GM23338 (cell line): ENCODE measurements around the gene NET1. TPM values are rescaled to one million over a fixed set of nuclear protein-coding genes. Genes with fewer than 3 reads are reported as not detected.
A peak's percentile ranks its signal among the peaks of the same experiment; 100 is the strongest.

Experiments used
- ATAC-seq: fragments of 200-7000 bp; cut with Tn5 transposase; 3 replicates; pipeline ENCODE4 v1.9.1; 2020
- DNase-seq: peaks from one replicate; pipeline ENCODE4 v3.0.0-alpha.2; 2015; ENCODE audit warnings: low spot score
- H2AFZ ChIP-seq: fragments of 200-600 bp; sonication (generic); 2 replicates; pipeline ENCODE4 v1.8.0; 2016; ENCODE audit warnings: antibody characterized with exemption, mild to moderate bottlenecking, moderate library complexity
- H3F3A ChIP-seq: fragments of 200-600 bp; sonication (generic); replicated peaks from 2 replicates; pipeline ENCODE4 v1.8.0; 2017; ENCODE audit warnings: antibody characterized with exemption, mixed run types, low read depth
- H3K27ac ChIP-seq: fragments of 200-600 bp; sonication (generic); 2 replicates; pipeline ENCODE4 v1.6.1; 2016; ENCODE audit warnings: low read depth
- H3K27me3 ChIP-seq: fragments of 200-600 bp; sonication (generic); 2 replicates; pipeline ENCODE4 v1.8.0; 2016; ENCODE audit warnings: mild to moderate bottlenecking, mixed run types, moderate library complexity; ENCODE audit not compliant: insufficient read depth
- H3K36me3 ChIP-seq: fragments of 200-600 bp; sonication (generic); 2 replicates; pipeline ENCODE4 v1.8.0; 2016; ENCODE audit warnings: mild to moderate bottlenecking; ENCODE audit not compliant: insufficient read depth
- H3K4me1 ChIP-seq: fragments of 200-600 bp; sonication (generic); 2 replicates; pipeline ENCODE4 v1.8.0; 2016; ENCODE audit warnings: mild to moderate bottlenecking, moderate library complexity; ENCODE audit not compliant: insufficient read depth
- H3K4me2 ChIP-seq: fragments of 200-600 bp; sonication (generic); 2 replicates; pipeline ENCODE4 v1.7.1; 2017; ENCODE audit warnings: mixed run types
- H3K4me3 ChIP-seq: fragments of 200-600 bp; sonication (generic); 2 replicates; pipeline ENCODE4 v1.6.1; 2016; ENCODE audit warnings: mixed run types
- H3K79me2 ChIP-seq: fragments of 200-600 bp; sonication (generic); replicated peaks from 2 replicates; pipeline ENCODE4 v1.8.0; 2017; ENCODE audit warnings: mild to moderate bottlenecking; ENCODE audit not compliant: insufficient read depth
- H3K9me2 ChIP-seq: fragments of 200-600 bp; sonication (generic); 2 replicates; pipeline ENCODE4 v1.8.0; 2017; ENCODE audit not compliant: insufficient read depth
- H4K20me1 ChIP-seq: fragments of 200-600 bp; sonication (generic); replicated peaks from 2 replicates; pipeline ENCODE4 v1.8.0; 2017; ENCODE audit warnings: mild to moderate bottlenecking; ENCODE audit not compliant: insufficient read depth
- H3K27ac Mint-ChIP-seq: 2 replicates; pipeline ENCODE4 v1.8.0; 2020; ENCODE audit warnings: inconsistent platforms, mild to moderate bottlenecking, moderate library complexity, mixed read lengths
- H3K27me3 Mint-ChIP-seq: 3 replicates; pipeline ENCODE4 v1.8.0; 2022; ENCODE audit warnings: low read depth, mild to moderate bottlenecking, moderate library complexity, mixed read lengths, inconsistent platforms; ENCODE audit not compliant: insufficient read depth, poor library complexity
- H3K36me3 Mint-ChIP-seq: 3 replicates; pipeline ENCODE4 v1.8.0; 2021; ENCODE audit warnings: low read depth, mild to moderate bottlenecking, inconsistent platforms, moderate library complexity, mixed read lengths
- H3K4me1 Mint-ChIP-seq: 3 replicates; pipeline ENCODE4 v1.8.0; 2020; ENCODE audit warnings: mild to moderate bottlenecking, inconsistent platforms, mixed read lengths
- H3K4me3 Mint-ChIP-seq: 3 replicates; pipeline ENCODE4 v1.8.0; 2021; ENCODE audit warnings: moderate library complexity, mild to moderate bottlenecking, inconsistent platforms, mixed read lengths
- H3K9me3 Mint-ChIP-seq: 3 replicates; pipeline ENCODE4 v1.8.0; 2020; ENCODE audit warnings: moderate library complexity, mild to moderate bottlenecking, inconsistent platforms, mixed read lengths
- CREB1 ChIP-seq: fragments of 250-450 bp; sonication (Bioruptor Pico); IDR thresholded peaks from 2 replicates; pipeline ENCODE4 v1.5.0; 2020; ENCODE audit warnings: low read depth, mild to moderate bottlenecking, moderate library complexity
- CTCF ChIP-seq, 2 experiments: fragments of 200-600 bp in 1 of 2; sonication (generic) in 1 of 2; conservative IDR thresholded peaks; 2 replicates each; pipeline versions ENCODE4 v1.5.1 to v1.6.1; 2016 to 2017; ENCODE audit warnings: antibody characterized with exemption in 2 of 2, low read depth in 2 of 2, mild to moderate bottlenecking in 2 of 2, moderate library complexity in 1 of 2
- EZH2 ChIP-seq: fragments of 200-600 bp; sonication (generic); IDR thresholded peaks from one replicate; pipeline ENCODE4 v1.8.0; 2017; ENCODE audit warnings: antibody characterized with exemption, mild to moderate bottlenecking, low read depth; ENCODE audit not compliant: unreplicated experiment
- JUNB ChIP-seq: IDR thresholded peaks from one replicate; pipeline ENCODE4 v1.6.1; 2016; ENCODE audit warnings: antibody characterized with exemption; ENCODE audit not compliant: unreplicated experiment
- NANOG ChIP-seq: IDR thresholded peaks from 2 replicates; pipeline ENCODE4 v1.6.1; 2016; ENCODE audit warnings: antibody characterized with exemption, borderline replicate concordance
- POLR2AphosphoS5 ChIP-seq: IDR thresholded peaks from 2 replicates; pipeline ENCODE4 v1.6.1; 2016; ENCODE audit warnings: antibody characterized with exemption, low read depth
- STAT1 ChIP-seq: IDR thresholded peaks from one replicate; pipeline ENCODE4 v1.6.1; 2016; ENCODE audit warnings: antibody characterized with exemption; ENCODE audit not compliant: unreplicated experiment
- ZNF114 ChIP-seq: fragments of 250-450 bp; sonication (Bioruptor Pico); IDR thresholded peaks from 2 replicates; pipeline ENCODE4 v1.5.0; 2020; ENCODE audit warnings: mild to moderate bottlenecking, moderate library complexity
- ZNF331 ChIP-seq: fragments of 250-450 bp; sonication (Bioruptor Pico); IDR thresholded peaks from 2 replicates; pipeline ENCODE4 v1.5.0; 2020; ENCODE audit warnings: low read depth, mild to moderate bottlenecking, moderate library complexity
- ZNF462 ChIP-seq: fragments of 250-450 bp; sonication (Bioruptor Pico); IDR thresholded peaks from 2 replicates; pipeline ENCODE4 v1.5.0; 2020; ENCODE audit warnings: mild to moderate bottlenecking, moderate library complexity
- polyA plus RNA-seq: library from polyadenylated mRNA; unstranded; fragments of >200 nt; fragmentation: Nextera tagmentation; extraction: Ambion mirVana; gene quantifications from 2 replicates; pipeline ENCODE4 v1.2.1, GENCODE V29; 2016
- total RNA-seq: library from RNA; depleted of rRNA; stranded (reverse); fragments of >200 nt; shearing (Covaris generic); gene quantifications from 2 replicates; pipeline ENCODE4 v1.2.3, GENCODE V29; 2014
- TF ChIP-seq, protein P1 (sequence below): IDR thresholded peaks from 2 replicates; pipeline ENCODE4 v1.6.1; 2016; ENCODE audit warnings: antibody characterized with exemption

Gene NET1
- total and polyA plus RNA-seq, 2 experiments from 2014 or later = 47.9 to 93.9 TPM

GRCh38 chr10:5411941-5412276, 448 bp upstream of the NET1 start:
- 0 out of 2 replicates have a peak, but pooled peaks cover 15% of the 10 kb centered on the region for H4K20me1 ChIP-seq
- no peaks in the 10 kb centered on the region; the same call in 1 of the 2 replicates for H3K36me3 ChIP-seq
- TF ChIP-seq NANOG (no peak), POLR2AphosphoS5 (no peak), JUNB (no peak), CREB1 (CRISPR knock-in tag) (no peak), ZNF114 (CRISPR knock-in tag) (no peak), EZH2 (no peak), CTCF (conservative IDR thresholded peaks at IDR 0.05; ENCODE audit: low read depth in 2 of 2) (no peak), ZNF331 (CRISPR knock-in tag) (no peak), STAT1 (no peak), ZNF462 (CRISPR knock-in tag) (no peak)
- TF ChIP-seq, protein P1, sequence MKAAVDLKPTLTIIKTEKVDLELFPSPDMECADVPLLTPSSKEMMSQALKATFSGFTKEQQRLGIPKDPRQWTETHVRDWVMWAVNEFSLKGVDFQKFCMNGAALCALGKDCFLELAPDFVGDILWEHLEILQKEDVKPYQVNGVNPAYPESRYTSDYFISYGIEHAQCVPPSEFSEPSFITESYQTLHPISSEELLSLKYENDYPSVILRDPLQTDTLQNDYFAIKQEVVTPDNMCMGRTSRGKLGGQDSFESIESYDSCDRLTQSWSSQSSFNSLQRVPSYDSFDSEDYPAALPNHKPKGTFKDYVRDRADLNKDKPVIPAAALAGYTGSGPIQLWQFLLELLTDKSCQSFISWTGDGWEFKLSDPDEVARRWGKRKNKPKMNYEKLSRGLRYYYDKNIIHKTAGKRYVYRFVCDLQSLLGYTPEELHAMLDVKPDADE = no peak
- peak overlapping the region; percentile 69 for H3K4me2 ChIP-seq
- ATAC-seq = no peak
- H3K4me1 Mint-ChIP-seq = peaks cover 17% of the 10 kb centered on the region
- no peaks in the 10 kb centered on the region for H3K9me2 ChIP-seq
- H3K27ac Mint-ChIP-seq = no peak overlapping the region
- H3K27me3 ChIP-seq = no peaks in the 10 kb centered on the region
- no peak overlapping the region; the same call in 2 of the 3 replicates for H3K4me3 Mint-ChIP-seq
- H3F3A ChIP-seq = no peaks in the 10 kb centered on the region
- H3K27me3 Mint-ChIP-seq = no peaks in the 10 kb centered on the region
- no peak for DNase-seq
- H3K4me3 ChIP-seq = peak overlapping the region; percentile 82; the same call in 1 of the 2 replicates
- H2AFZ ChIP-seq = peak overlapping the region; percentile 90
- peaks cover 35% of the 10 kb centered on the region for H3K4me1 ChIP-seq
- H3K79me2 ChIP-seq = peaks cover 40% of the 10 kb centered on the region
- peak overlapping the region; percentile 61; the same call in 1 of the 2 replicates for H3K27ac ChIP-seq
- peaks cover 18% of the 10 kb centered on the region for H3K9me3 Mint-ChIP-seq
- peaks cover 10% of the 10 kb centered on the region; the same call in 2 of the 3 replicates for H3K36me3 Mint-ChIP-seq
